IMR-90 (cell line): Measurements from ENCODE around the gene GATA2. TPM values are rescaled to one million over a fixed set of nuclear protein-coding genes. Genes with fewer than 3 reads are reported as not detected.

ENCODE experiments used
- ATAC-seq: fragments of 200-7000 bp; cut with Tn5 transposase; 2 replicates; pipeline ENCODE4 v1.9.1; 2020; ENCODE audit warnings: low read depth, mild to moderate bottlenecking, moderate library complexity
- BruUV-seq: library from RNA; stranded (reverse); fragments of 400-500 nt; replicated peaks from 2 replicates; lab custom pipeline; 2021; lab: Mats Ljungman, UMichigan
- CTCF ChIA-PET: fragments of 300-600 bp; formaldehyde crosslinking; extraction: SDS; loops from one replicate; lab custom pipeline; 2021; ENCODE audit warnings: antibody characterized with exemption; lab: Yijun Ruan, JAX
- POLR2A ChIA-PET: fragments of 300-600 bp; sonication (Branson Sonifier 250); formaldehyde crosslinking; loops from one replicate; lab custom pipeline; 2022; ENCODE audit warnings: antibody characterized with exemption; ENCODE audit not compliant: unreplicated experiment; lab: Charles Lee
- DNase-seq: peaks from one replicate; pipeline ENCODE4 v3.0.0; 2013
- H2AFZ ChIP-seq: replicated peaks from 2 replicates; pipeline ENCODE3; 2013; ENCODE audit warnings: low read length, mild to moderate bottlenecking; ENCODE audit not compliant: poor library complexity
- H2AK5ac ChIP-seq: 2 replicates; pipeline ENCODE4 v1.6.1; 2013; ENCODE audit warnings: low read depth, low read length, inconsistent platforms
- H2AK9ac ChIP-seq: replicated peaks from 2 replicates; pipeline ENCODE3; 2013; ENCODE audit warnings: mild to moderate bottlenecking, low read depth, low read length, moderate library complexity; ENCODE audit not compliant: poor library complexity
- H2BK120ac ChIP-seq: 2 replicates; pipeline ENCODE4 v1.6.1; 2013; ENCODE audit warnings: low read depth, low read length, inconsistent platforms
- H2BK15ac ChIP-seq: 3 replicates; pipeline ENCODE4 v1.6.1; 2013; ENCODE audit warnings: low read depth, low read length, inconsistent platforms
- H2BK20ac ChIP-seq: 2 replicates; pipeline ENCODE4 v1.6.1; 2013; ENCODE audit warnings: low read depth, mild to moderate bottlenecking, inconsistent platforms, low read length, moderate library complexity
- H2BK5ac ChIP-seq: 2 replicates; pipeline ENCODE4 v1.6.1; 2013; ENCODE audit warnings: mild to moderate bottlenecking, low read depth, low read length, inconsistent platforms; ENCODE audit not compliant: poor library complexity, severe bottlenecking
- H3K14ac ChIP-seq: replicated peaks from 2 replicates; pipeline ENCODE4 v1.6.1; 2013; ENCODE audit warnings: low read depth, low read length, inconsistent platforms
- H3K18ac ChIP-seq: 2 replicates; pipeline ENCODE4 v1.6.1; 2013; ENCODE audit warnings: low read depth, low read length, control low read depth
- H3K23ac ChIP-seq: 2 replicates; pipeline ENCODE4 v1.6.1; 2013; ENCODE audit warnings: low read depth, low read length, inconsistent platforms
- H3K27ac ChIP-seq: 2 replicates; pipeline ENCODE4 v1.5.1; 2013; ENCODE audit warnings: mild to moderate bottlenecking, control low read depth, low read length; ENCODE audit not compliant: insufficient read depth
- H3K27me3 ChIP-seq: 2 replicates; pipeline ENCODE4 v1.6.1; 2013; ENCODE audit warnings: low read length; ENCODE audit not compliant: control insufficient read depth, insufficient read depth
- H3K36me3 ChIP-seq: 2 replicates; pipeline ENCODE4 v1.6.1; 2013; ENCODE audit warnings: low read length, mixed read lengths; ENCODE audit not compliant: control insufficient read depth, insufficient read depth
- H3K4ac ChIP-seq: 2 replicates; pipeline ENCODE4 v1.6.1; 2013; ENCODE audit warnings: low read depth, low read length, inconsistent platforms
- H3K4me1 ChIP-seq: 2 replicates; pipeline ENCODE4 v1.6.1; 2013; ENCODE audit warnings: low read length, mixed read lengths; ENCODE audit not compliant: control insufficient read depth, insufficient read depth
- H3K4me2 ChIP-seq: 2 replicates; pipeline ENCODE4 v1.6.1; 2013; ENCODE audit warnings: low read depth, mild to moderate bottlenecking, control low read depth, low read length, moderate library complexity
- H3K4me3 ChIP-seq: 2 replicates; pipeline ENCODE4 v1.5.1; 2013; ENCODE audit warnings: low read depth, mild to moderate bottlenecking, control low read depth, low read length, moderate library complexity; ENCODE audit not compliant: insufficient read depth
- H3K56ac ChIP-seq: 2 replicates; pipeline ENCODE4 v1.6.1; 2013; ENCODE audit warnings: low read length, inconsistent platforms; ENCODE audit not compliant: insufficient read depth; ENCODE audit errors: extremely low read depth
- H3K79me1 ChIP-seq, 2 experiments: 2 replicates each; pipeline ENCODE4 v1.6.1; 2013; ENCODE audit warnings: low read length in 2 of 2, inconsistent platforms in 1 of 2, low read depth in 1 of 2
- H3K9ac ChIP-seq: 2 replicates; pipeline ENCODE4 v1.6.1; 2013; ENCODE audit warnings: low read depth, low read length, control low read depth
- H3K9me1 ChIP-seq: 2 replicates; pipeline ENCODE4 v1.6.1; 2013; ENCODE audit warnings: low read length, inconsistent platforms; ENCODE audit not compliant: insufficient read depth
- H3K9me3 ChIP-seq: 2 replicates; pipeline ENCODE4 v1.6.1; 2013; ENCODE audit warnings: low read length; ENCODE audit not compliant: control insufficient read depth, insufficient read depth
- H4K20me1 ChIP-seq: 2 replicates; pipeline ENCODE4 v1.6.1; 2013; ENCODE audit warnings: low read length, inconsistent platforms; ENCODE audit not compliant: insufficient read depth
- H4K5ac ChIP-seq: 2 replicates; pipeline ENCODE4 v1.6.1; 2013; ENCODE audit warnings: mild to moderate bottlenecking, low read depth, low read length, control low read depth
- H4K8ac ChIP-seq, 2 experiments: 2 replicates each; pipeline ENCODE4 v1.6.1; 2013; ENCODE audit warnings: low read depth in 2 of 2, low read length in 2 of 2, control low read depth in 1 of 2, inconsistent platforms in 1 of 2
- H4K91ac ChIP-seq: 2 replicates; pipeline ENCODE4 v1.6.1; 2013; ENCODE audit warnings: low read depth, low read length, inconsistent platforms; ENCODE audit not compliant: insufficient read depth
- BHLHE40 ChIP-seq: fragments of 150-350 bp; IDR thresholded peaks from 2 replicates; pipeline ENCODE4 v1.6.1; 2016; ENCODE audit warnings: mild to moderate bottlenecking, low read depth, low read length
- CEBPB ChIP-seq: IDR thresholded peaks from 2 replicates; pipeline ENCODE4 v1.6.1; 2012; ENCODE audit warnings: low read depth, low read length, improper control_type of control experiment
- CHD1 ChIP-seq: IDR thresholded peaks from 2 replicates; pipeline ENCODE4 v1.6.1; 2012; ENCODE audit warnings: low read depth, low read length, improper control_type of control experiment
- CTCF ChIP-seq: conservative IDR thresholded peaks from 2 replicates; pipeline ENCODE4 v1.5.1; 2012; ENCODE audit warnings: mild to moderate bottlenecking, low read depth, low read length, improper control_type of control experiment
- ELK1 ChIP-seq: fragments of 150-350 bp; IDR thresholded peaks from 2 replicates; pipeline ENCODE4 v1.6.1; 2016; ENCODE audit warnings: low read depth, mild to moderate bottlenecking, low read length, moderate library complexity, borderline replicate concordance
- FOS ChIP-seq: fragments of 150-350 bp; IDR thresholded peaks from 2 replicates; pipeline ENCODE4 v1.6.1; 2016; ENCODE audit warnings: low read depth, low read length
- MAFK ChIP-seq: IDR thresholded peaks from 2 replicates; pipeline ENCODE4 v1.6.1; 2012; ENCODE audit warnings: low read depth, low read length, improper control_type of control experiment
- MAZ ChIP-seq: IDR thresholded peaks from 2 replicates; pipeline ENCODE4 v1.6.1; 2012; ENCODE audit warnings: low read depth, mild to moderate bottlenecking, low read length, improper control_type of control experiment, moderate library complexity, borderline replicate concordance
- MXI1 ChIP-seq: IDR thresholded peaks from 2 replicates; pipeline ENCODE4 v1.6.1; 2012; ENCODE audit warnings: low read depth, mild to moderate bottlenecking, low read length, moderate library complexity, borderline replicate concordance
- NFE2L2 ChIP-seq: fragments of 150-350 bp; IDR thresholded peaks from 2 replicates; pipeline ENCODE4 v1.6.1; 2016; ENCODE audit warnings: low read depth, mild to moderate bottlenecking, low read length
- POLR2A ChIP-seq: IDR thresholded peaks from 2 replicates; pipeline ENCODE4 v1.6.1; 2012; ENCODE audit warnings: mild to moderate bottlenecking, low read depth, low read length
- RAD21 ChIP-seq: IDR thresholded peaks from 2 replicates; pipeline ENCODE4 v1.6.1; 2012; ENCODE audit warnings: low read length, improper control_type of control experiment
- RCOR1 ChIP-seq: IDR thresholded peaks from 2 replicates; pipeline ENCODE4 v1.6.1; 2012; ENCODE audit warnings: mild to moderate bottlenecking, low read length, improper control_type of control experiment; ENCODE audit not compliant: insufficient replicate concordance
- RFX5 ChIP-seq: IDR thresholded peaks from 2 replicates; pipeline ENCODE4 v1.8.0; 2012; ENCODE audit warnings: low read depth, mild to moderate bottlenecking, low read length, moderate library complexity
- SMC3 ChIP-seq: fragments of 150-350 bp; IDR thresholded peaks from 2 replicates; pipeline ENCODE4 v1.6.1; 2016; ENCODE audit warnings: low read depth, mild to moderate bottlenecking, antibody characterized with exemption, low read length, moderate library complexity
- USF2 ChIP-seq: fragments of 150-350 bp; IDR thresholded peaks from 2 replicates; pipeline ENCODE4 v1.6.1; 2017; ENCODE audit warnings: mild to moderate bottlenecking, antibody characterized with exemption, low read length, low read depth
- WGBS, 2 experiments: methylation state at CpG; one replicate each; pipeline versions ENCODE4 v1.1.5 to v1.1.7; 2013; ENCODE audit warnings: missing lambda C conversion rate in 2 of 2; ENCODE audit not compliant: insufficient read length in 1 of 2; ENCODE audit errors: extremely low coverage in 2 of 2; 5-methylcytosine and 5-hydroxymethylcytosine counted together
- dilution Hi-C: fragments of 300-500 bp; cut with HindIII; formaldehyde crosslinking; loops from one replicate; pipeline ENCODE4 v1.14.3; 2018; ENCODE audit warnings: low sequenced_read_pairs; ENCODE audit not compliant: unreplicated experiment
- in situ Hi-C: fragments of 300-500 bp; cut with MboI; formaldehyde crosslinking; loops from 3 replicates; pipeline ENCODE4 v1.14.3; 2019; ENCODE audit warnings: low sequenced_read_pairs, inconsistent platforms, mixed read lengths
- intact Hi-C: fragments of 100-400 bp; cut with micrococcal nuclease; formaldehyde crosslinking; loops from 2 replicates; pipeline ENCODE4 v1.10.0; 2022
- polyA plus RNA-seq, 3 experiments: library from polyadenylated mRNA; depleted of rRNA; stranded (reverse); fragments of >200 nt; gene quantifications; 2 replicates each; pipeline ENCODE4 v1.2.3, GENCODE V29; 2012; ENCODE audit warnings: low replicate concordance in 1 of 3
- total RNA-seq: library from RNA; depleted of rRNA; stranded (reverse); fragments of >200 nt; gene quantifications from 2 replicates; pipeline ENCODE4 v1.2.3, GENCODE V29; 2012

GATA2 gene
- total and polyA plus RNA-seq, 2 of the 4 experiments (the other 2 are of a cell fraction) = 2.2 to 13.5 TPM

GRCh38 chr3:128459461-128459820, 33.6 kb downstream of the GATA2 start:
- TF ChIP-seq CHD1 (no peak), FOS (no peak), NFE2L2 (no peak), BHLHE40 (no peak), MAZ (no peak), USF2 (no peak), MXI1 (no peak), CEBPB (no peak), CTCF (no peak), SMC3 (no peak), ELK1 (no peak), RFX5 (no peak), RCOR1 (no peak), POLR2A (no peak), MAFK (no peak), RAD21 (no peak)
- Histone ChIP-seq H2BK15ac (no peak overlapping the region), H3K4me1 (no peaks in the 10 kb centered on the region), H2BK20ac (no peak overlapping the region), H2AK5ac (no peak overlapping the region), H3K36me3 (no peaks in the 10 kb centered on the region), H3K23ac (no peak overlapping the region), H4K20me1 (no peaks in the 10 kb centered on the region; the same call in 1 of the 2 replicates), H4K91ac (no peak overlapping the region), H2BK120ac (no peak overlapping the region), H4K5ac (no peak overlapping the region), H3K9me3 (peaks cover 2% of the 10 kb centered on the region; the same call in 1 of the 2 replicates), H3K27me3 (peaks cover 54% of the 10 kb centered on the region), H3K4me2 (no peak overlapping the region), H3K14ac (no peak overlapping the region), H3K56ac (no peak overlapping the region), H3K9ac (no peak overlapping the region), H2AK9ac (no peak overlapping the region), H2BK5ac (no peak overlapping the region), H2AFZ (no peak overlapping the region), H3K9me1 (no peaks in the 10 kb centered on the region), H3K27ac (no peak overlapping the region), H3K79me1 (no peaks in the 10 kb centered on the region), H3K18ac (no peak overlapping the region), H3K4ac (no peak overlapping the region), H4K8ac (no peak overlapping the region), H3K4me3 (no peak overlapping the region)
- dilution Hi-C loops (no loop called here), intact Hi-C loops (no loop called here), in situ Hi-C loops (no loop called here)
- DNase-seq (no peak), ATAC-seq (no peak)
- no TSS peak for BruUV-seq
- 82% methylated on average over 7 of the region's 9 CpGs; no CpG with 5 or more reads in 1 of the 2 experiments for WGBS, 2 experiments
- ChIA-PET POLR2A (no interaction called here), CTCF (no interaction called here)
